ENCODE results near the gene AKAP10. TPM values are rescaled to one million over a fixed set of nuclear protein-coding genes. Genes with fewer than 3 reads are reported as not detected.
"Not testable (repeated sequence)": the region's sequence is repeated elsewhere in the genome, so short reads cannot be mapped to it uniquely, and the experiment has no call there.

The AKAP10 gene
- total RNA-seq, 1 experiment from 2014 or later: 36.8 TPM

DNA sequence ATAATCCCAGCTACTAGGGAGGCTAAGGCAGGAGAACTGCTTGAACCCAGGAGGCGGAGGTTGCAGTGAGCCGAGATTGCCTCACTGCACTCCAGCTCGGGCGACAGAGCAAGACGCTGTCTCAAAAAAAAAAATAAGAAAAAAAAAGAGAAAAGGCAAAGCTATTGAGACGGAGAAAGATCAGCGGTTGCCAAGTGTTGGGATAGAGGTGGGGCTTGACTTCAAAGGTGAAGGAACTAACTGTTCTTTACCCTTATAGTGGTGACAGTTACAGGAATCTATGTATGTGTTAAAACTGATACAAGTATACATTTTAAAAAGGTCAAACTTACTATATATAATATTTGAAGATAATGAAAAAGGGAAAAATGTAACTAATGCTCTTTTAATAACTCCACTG is 22.5 kb downstream of the AKAP10 start:
- Histone ChIP-seq H3K4me3 (ENCODE audit: low read depth, low read length, poor library complexity, severe bottlenecking) (no peak overlapping the region), H3K27me3 (replicated peaks; ENCODE audit: insufficient read depth, low read depth, low read length, poor library complexity) (no peaks in the 10 kb centered on the region), H3K9me3 (ENCODE audit: low read depth, low read length, poor library complexity, severe bottlenecking) (peaks cover 9% of the 10 kb centered on the region), H3K36me3 (ENCODE audit: insufficient read depth, low read length, poor library complexity, severe bottlenecking) (peaks cover 35% of the 10 kb centered on the region), H3K4me1 (ENCODE audit: insufficient read depth, low read length, poor library complexity, severe bottlenecking) (no peaks in the 10 kb centered on the region), H3K27ac (ENCODE audit: low read depth, low read length, poor library complexity, severe bottlenecking) (no peak overlapping the region)
- TF ChIP-seq, protein P1, sequence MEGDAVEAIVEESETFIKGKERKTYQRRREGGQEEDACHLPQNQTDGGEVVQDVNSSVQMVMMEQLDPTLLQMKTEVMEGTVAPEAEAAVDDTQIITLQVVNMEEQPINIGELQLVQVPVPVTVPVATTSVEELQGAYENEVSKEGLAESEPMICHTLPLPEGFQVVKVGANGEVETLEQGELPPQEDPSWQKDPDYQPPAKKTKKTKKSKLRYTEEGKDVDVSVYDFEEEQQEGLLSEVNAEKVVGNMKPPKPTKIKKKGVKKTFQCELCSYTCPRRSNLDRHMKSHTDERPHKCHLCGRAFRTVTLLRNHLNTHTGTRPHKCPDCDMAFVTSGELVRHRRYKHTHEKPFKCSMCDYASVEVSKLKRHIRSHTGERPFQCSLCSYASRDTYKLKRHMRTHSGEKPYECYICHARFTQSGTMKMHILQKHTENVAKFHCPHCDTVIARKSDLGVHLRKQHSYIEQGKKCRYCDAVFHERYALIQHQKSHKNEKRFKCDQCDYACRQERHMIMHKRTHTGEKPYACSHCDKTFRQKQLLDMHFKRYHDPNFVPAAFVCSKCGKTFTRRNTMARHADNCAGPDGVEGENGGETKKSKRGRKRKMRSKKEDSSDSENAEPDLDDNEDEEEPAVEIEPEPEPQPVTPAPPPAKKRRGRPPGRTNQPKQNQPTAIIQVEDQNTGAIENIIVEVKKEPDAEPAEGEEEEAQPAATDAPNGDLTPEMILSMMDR (conservative IDR thresholded peaks at IDR 0.05; ENCODE audit: low read depth, low read length): no peak
- TF ChIP-seq EZH2 (IDR thresholded peaks at IDR 0.05; ENCODE audit: borderline replicate concordance, low read depth, low read length, poor library complexity, severe bottlenecking): no peak
- BruUV-seq (replicated peaks): no TSS peak
- ChIA-PET CTCF (no interaction called here), POLR2A (ENCODE audit: low non-redundant PET) (no interaction called here)
- no peak for DNase-seq (ENCODE audit: low spot score)
- intact Hi-C loops (cut with micrococcal nuclease; ENCODE audit: unreplicated experiment): no loop called here

DNA sequence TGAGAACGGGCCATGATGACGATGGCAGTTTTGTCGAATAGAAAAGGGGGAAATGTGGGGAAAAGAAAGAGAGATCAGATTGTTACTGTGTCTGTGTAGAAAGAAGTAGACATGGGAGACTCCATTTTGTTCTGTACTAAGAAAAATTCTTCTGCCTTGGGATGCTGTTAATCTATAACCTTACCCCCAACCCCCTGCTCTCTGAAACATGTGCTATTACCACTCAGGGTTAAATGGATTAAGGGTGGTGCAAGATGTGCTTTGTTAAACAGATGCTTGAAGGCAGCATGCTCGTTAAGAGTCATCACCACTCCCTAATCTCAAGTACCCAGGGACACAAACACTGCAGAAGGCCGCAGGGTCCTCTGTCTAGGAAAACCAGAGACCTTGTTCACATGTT is 26.2 kb downstream of the AKAP10 start:
- POLR2A ChIA-PET (ENCODE audit: low non-redundant PET); H3K4me3 ChIP-seq (ENCODE audit: low read depth, low read length, poor library complexity, severe bottlenecking); DNase-seq (ENCODE audit: low spot score); H3K27ac ChIP-seq (ENCODE audit: low read depth, low read length, poor library complexity, severe bottlenecking); CTCF ChIA-PET; H3K9me3 ChIP-seq (ENCODE audit: low read depth, low read length, poor library complexity, severe bottlenecking); intact Hi-C loops (cut with micrococcal nuclease; ENCODE audit: unreplicated experiment); BruUV-seq (replicated peaks); H3K27me3 ChIP-seq (replicated peaks; ENCODE audit: insufficient read depth, low read depth, low read length, poor library complexity): not testable (repeated sequence)
- Histone ChIP-seq H3K4me1 (ENCODE audit: insufficient read depth, low read length, poor library complexity, severe bottlenecking) (peaks cover 15% of the 10 kb centered on the region), H3K36me3 (ENCODE audit: insufficient read depth, low read length, poor library complexity, severe bottlenecking) (peaks cover 26% of the 10 kb centered on the region)

DNA sequence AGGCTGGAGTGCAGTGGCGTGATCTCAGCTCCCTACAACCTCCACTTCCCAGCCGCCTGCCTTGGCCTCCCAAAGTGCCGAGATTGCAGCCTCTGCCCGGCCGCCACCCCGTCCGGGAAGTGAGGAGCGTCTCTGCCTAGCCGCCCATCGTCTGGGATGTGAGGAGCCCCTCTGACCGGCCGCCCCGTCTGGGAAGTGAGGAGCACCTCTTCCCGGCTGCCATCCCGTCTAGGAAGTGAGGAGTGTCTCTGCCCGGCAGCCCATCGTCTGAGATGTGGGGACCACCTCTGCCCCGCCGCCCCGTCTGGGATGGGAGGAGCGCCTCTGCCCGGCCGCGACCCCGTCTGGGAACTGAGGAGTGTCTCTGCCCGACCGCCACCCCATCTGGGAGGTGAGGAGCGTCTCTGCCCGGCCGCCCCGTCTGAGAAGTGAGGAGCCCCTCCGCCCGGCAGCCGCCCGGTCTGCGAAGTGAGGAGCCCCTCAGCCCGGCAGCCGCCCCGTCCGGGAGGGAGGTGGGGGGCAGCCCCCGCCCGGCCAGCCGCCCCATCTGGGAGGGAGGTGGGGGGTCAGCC is 26.9 kb downstream of the AKAP10 start:
- intact Hi-C loops (cut with micrococcal nuclease; ENCODE audit: unreplicated experiment); H3K27ac ChIP-seq (ENCODE audit: low read depth, low read length, poor library complexity, severe bottlenecking); BruUV-seq (replicated peaks); H3K9me3 ChIP-seq (ENCODE audit: low read depth, low read length, poor library complexity, severe bottlenecking); CTCF ChIA-PET; DNase-seq (ENCODE audit: low spot score); H3K27me3 ChIP-seq (replicated peaks; ENCODE audit: insufficient read depth, low read depth, low read length, poor library complexity); H3K4me3 ChIP-seq (ENCODE audit: low read depth, low read length, poor library complexity, severe bottlenecking); POLR2A ChIA-PET (ENCODE audit: low non-redundant PET): not testable (repeated sequence)
- peaks cover 21% of the 10 kb centered on the region for H3K36me3 ChIP-seq (ENCODE audit: insufficient read depth, low read length, poor library complexity, severe bottlenecking)
- H3K4me1 ChIP-seq (ENCODE audit: insufficient read depth, low read length, poor library complexity, severe bottlenecking): peaks cover 17% of the 10 kb centered on the region

DNA sequence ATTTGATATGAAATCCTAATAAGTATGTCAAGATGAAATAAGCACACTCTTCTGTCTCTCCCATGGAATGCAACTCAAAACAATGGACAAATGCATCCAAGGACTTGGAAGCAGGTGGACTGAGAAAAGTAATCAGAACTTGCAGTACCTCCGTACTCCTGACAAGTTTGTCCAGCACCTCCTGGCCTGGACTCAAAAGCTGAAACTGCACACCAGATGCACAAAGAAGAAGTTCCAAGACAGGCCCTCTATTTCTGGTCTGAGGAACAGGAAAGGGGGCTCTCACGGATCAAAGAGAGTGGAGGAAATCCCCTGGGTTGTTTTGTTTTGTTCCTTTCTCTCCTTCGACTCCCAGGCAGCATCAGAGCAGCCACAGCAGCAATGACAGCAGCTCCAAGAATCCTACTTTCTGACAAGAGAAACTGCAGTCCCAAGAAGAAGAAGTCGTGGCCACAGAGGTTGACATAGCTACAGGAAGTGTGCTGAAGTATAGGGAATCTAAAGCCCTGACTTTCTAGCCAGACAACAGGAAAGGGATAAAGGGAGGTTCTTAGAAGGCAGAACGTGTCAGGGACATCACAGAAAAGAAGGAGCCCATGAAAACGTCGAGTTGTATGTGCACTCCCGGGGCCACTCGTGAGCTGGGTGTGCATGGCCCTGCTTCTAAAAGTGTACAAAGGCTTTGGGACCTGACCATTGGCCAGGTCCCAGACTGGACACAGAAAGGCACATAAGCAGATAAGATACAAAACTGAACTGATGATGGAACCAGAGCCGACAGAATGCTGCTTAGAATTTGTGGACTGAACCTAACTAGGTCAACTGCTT is 29.3 kb downstream of the AKAP10 start:
- Histone ChIP-seq H3K9me3 (ENCODE audit: low read depth, low read length, poor library complexity, severe bottlenecking) (peaks cover 3% of the 10 kb centered on the region), H3K4me3 (ENCODE audit: low read depth, low read length, poor library complexity, severe bottlenecking) (no peak overlapping the region), H3K4me1 (ENCODE audit: insufficient read depth, low read length, poor library complexity, severe bottlenecking) (peaks cover 27% of the 10 kb centered on the region), H3K36me3 (ENCODE audit: insufficient read depth, low read length, poor library complexity, severe bottlenecking) (peaks cover 16% of the 10 kb centered on the region), H3K27me3 (replicated peaks; ENCODE audit: insufficient read depth, low read depth, low read length, poor library complexity) (no peaks in the 10 kb centered on the region), H3K27ac (ENCODE audit: low read depth, low read length, poor library complexity, severe bottlenecking) (peak overlapping the region; percentile 28)
- peak; percentile 25 for DNase-seq (ENCODE audit: low spot score)
- POLR2A ChIA-PET (ENCODE audit: low non-redundant PET): interaction anchor here (0.6 kb wide), 1 partner anchor 42 kb away, joined by 5 read pairs; no protein-coding TSS in a partner anchor
- intact Hi-C loops (cut with micrococcal nuclease; ENCODE audit: unreplicated experiment): no loop called here
- no TSS peak for BruUV-seq (replicated peaks)
- TF ChIP-seq EZH2 (IDR thresholded peaks at IDR 0.05; ENCODE audit: borderline replicate concordance, low read depth, low read length, poor library complexity, severe bottlenecking): no peak
- TF ChIP-seq, protein P1 (conservative IDR thresholded peaks at IDR 0.05; ENCODE audit: low read depth, low read length): no peak
- CTCF ChIA-PET: no interaction called here
